ENCODE measurements around the gene KRT33A.

The KRT33A gene

GRCh38 chr17:41301204-41301790 is 49.3 kb downstream of the KRT33A start:
- no peak for DNase-seq

- no peak for DNase-seq
These were observed 52.0 kb downstream of the KRT33A start for GRCh38 chr17:41298458-41299135.

GRCh38 chr17:41296846-41297245 is 53.8 kb downstream of the KRT33A start:
- DNase-seq: no peak

All from activated CD4-positive, CD25-positive, alpha-beta regulatory T cell (primary cell).